Effector CD4-positive, alpha-beta T cell (primary cell): Measurements from ENCODE around the gene SLC35E2B.
"Not testable (repeated sequence)": the region's sequence is repeated elsewhere in the genome, so short reads cannot be mapped to it uniquely, and the experiment has no call there.

Experiments used
- DNase-seq: peaks from one replicate; pipeline ENCODE4 v3.0.0-alpha.2; 2020
- total RNA-seq: gene quantifications from one replicate; lab custom pipeline; 2026; lab: John Stamatoyannopoulos, UW

The SLC35E2B gene
- 156 reads per million, percentile 89 among the genes with 10 or more reads in this experiment for total RNA-seq

- peak; percentile 97 for DNase-seq
These were observed at the start of gene SLC35E2B for GRCh38 chr1:1692714-1693647. SLC35E2B (minus strand) TSS chr1:1692795; CDS start chr1:1676699, 16,096 bp downstream.

DNA sequence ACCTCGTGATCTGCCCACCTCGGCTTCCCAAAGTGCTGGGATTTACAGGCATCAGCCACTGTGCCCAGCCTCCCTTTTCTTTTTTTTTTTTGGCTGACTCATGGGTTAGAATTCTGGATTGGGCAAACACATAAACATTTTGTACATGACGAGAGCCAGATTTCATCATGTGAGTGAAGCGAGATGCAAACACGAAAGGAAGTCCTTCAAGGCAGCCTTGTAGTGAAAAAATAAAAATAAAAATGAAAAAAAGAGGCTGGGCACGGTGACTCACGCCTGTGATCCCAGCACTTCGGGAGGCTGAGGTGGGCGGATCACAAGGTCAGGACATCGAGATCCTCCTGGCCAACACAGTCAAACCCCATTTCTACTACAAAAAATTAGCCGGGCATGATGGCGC is 48.4 kb upstream of the SLC35E2B start:
- DNase-seq: not testable (repeated sequence)

DNA sequence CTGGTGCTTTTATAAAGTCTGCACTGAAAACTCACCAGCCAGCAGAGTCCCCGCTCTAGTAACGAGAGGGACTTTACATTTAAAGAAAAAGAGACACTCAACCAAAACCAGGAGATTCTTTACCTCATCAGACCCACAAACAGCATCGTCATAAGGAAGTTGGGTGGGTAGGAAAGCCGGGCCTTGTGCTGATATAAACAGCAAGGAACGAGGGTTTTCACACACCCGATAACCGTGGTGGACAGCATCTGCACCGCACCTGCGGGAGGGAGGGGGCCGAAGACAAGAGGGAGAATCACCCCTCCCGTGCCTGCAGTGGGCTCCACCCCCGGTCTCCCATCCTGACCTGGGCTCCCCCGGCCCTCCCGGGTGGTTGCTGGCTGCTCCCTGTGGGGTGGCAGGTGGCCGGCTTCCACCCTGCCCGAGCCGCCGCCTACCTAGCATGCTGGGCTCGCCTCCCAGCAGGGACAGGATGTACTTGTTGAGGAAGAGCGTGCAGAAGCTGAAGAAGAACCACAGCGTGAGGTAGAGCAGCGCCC is 46.3 kb upstream of the SLC35E2B start:
- not testable (repeated sequence) for DNase-seq

DNA sequence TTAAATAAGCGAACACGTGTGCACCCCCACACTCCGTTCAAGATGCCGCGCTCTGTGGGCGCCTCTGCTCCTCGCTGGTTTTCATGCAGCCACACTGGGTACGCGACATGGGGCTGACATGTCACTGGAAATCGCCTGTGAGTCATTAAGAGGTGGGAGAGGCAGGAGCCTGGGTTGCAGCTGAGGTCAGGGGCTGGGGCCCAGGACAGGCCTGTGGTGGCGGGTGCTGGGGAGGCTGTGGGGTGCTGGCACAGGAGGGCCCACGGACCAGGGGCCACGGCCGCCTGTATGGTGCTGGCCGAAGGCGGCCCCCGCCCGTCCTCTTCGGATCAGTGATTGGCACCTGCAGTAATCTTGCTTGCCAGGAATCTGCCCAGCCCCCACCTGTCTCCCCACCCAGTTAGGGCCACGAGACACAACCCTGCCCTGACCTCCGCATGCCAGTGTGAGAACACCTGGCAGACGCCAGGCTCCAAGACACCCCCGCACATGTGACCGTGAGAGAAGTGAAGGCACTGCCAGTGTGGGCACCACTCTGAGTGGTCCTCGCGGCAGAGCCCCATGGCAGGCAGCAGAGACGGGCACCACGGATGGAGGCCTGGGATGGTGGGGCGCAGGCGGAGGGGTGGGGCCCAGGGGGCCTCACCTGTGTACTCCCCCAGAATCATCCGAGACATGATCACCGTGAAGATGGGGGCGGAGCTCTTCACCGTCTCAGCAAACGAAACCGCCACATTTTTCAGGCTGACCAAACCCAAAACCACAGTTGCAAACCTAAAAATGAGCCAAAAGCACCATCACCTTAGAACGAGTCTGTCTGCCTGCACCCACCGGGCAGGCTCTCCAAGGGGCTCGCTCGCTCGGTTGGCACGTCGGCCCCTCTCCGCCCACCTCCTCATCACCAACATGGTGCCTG is 45.3 kb upstream of the SLC35E2B start:
- DNase-seq: not testable (repeated sequence)

DNA sequence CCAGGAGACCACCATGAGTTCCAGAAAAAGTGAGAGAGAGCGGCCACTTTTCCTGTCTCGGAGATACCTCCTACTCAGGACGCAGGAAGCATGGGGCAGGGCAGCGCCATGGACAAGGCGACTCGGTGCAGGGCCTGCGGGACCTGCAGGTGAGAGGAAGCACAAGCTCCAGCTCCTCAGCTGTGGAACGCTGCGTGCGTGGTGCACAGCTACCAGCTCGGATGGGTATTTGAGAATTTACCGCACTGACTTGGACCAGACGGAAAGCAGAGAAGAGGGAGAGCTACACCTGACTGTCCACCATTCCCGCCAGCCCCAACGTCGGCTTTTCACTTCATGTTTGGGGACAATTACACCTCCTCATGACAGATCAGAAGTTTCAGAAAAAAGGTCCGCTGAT is 39.8 kb upstream of the SLC35E2B start:
- DNase-seq: no peak

- DNase-seq: no peak
These were observed 38.3 kb upstream of the SLC35E2B start for GRCh38 chr1:1730870-1731269.

DNA sequence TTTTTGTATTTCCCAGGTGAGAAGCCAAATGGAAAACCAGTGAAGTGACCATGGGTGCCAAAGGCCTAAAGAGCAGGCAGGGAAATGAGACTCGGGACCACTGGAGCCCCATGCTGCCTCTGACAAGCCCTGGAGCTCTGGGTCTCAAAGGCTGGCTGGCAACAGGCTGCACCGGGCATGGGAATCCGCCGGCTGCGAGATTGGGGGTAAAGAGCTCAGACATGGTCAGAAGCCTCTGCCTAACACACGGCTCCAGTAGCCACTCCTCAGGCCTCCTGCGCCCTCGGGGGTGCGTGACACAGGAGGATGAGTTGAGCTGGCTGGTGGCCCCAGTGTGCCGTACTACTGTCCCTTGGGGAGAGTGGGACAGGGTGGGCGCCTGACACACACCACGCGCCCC is 37.6 kb upstream of the SLC35E2B start:
- DNase-seq: not testable (repeated sequence)

DNA sequence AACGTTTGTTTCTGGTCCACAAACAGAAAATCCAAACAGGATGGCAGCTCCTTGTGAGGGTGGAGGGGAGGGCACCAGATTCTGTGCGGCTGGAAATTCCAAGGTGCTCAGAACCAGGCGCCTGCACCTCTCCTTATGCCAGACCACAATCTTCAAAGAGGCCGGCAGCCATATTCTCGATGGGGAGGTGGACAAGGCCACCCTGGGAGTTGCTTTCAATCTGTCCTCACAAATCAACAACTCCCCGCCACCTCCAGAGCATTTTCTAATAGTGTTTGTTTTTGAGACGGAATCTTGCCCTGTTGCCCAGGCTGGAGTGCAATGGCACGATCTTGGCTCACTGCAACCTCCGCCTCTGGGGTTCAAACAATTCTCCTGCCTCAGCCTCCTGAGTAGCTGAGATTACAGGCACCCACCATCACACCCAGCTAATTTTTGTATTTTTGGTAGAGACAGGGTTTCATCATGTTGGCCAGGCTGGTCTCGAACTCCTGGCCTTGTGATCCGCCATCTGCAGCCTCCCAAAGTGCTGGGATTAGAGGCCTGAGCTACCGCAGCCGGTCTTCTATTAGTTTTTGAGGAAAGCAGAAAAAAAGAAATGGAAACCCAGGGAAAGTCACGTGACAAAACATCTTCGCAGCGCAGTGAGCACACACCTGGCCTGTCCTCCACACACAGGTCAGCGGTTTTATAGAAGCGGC is 36.7 kb upstream of the SLC35E2B start:
- DNase-seq: not testable (repeated sequence)

DNA sequence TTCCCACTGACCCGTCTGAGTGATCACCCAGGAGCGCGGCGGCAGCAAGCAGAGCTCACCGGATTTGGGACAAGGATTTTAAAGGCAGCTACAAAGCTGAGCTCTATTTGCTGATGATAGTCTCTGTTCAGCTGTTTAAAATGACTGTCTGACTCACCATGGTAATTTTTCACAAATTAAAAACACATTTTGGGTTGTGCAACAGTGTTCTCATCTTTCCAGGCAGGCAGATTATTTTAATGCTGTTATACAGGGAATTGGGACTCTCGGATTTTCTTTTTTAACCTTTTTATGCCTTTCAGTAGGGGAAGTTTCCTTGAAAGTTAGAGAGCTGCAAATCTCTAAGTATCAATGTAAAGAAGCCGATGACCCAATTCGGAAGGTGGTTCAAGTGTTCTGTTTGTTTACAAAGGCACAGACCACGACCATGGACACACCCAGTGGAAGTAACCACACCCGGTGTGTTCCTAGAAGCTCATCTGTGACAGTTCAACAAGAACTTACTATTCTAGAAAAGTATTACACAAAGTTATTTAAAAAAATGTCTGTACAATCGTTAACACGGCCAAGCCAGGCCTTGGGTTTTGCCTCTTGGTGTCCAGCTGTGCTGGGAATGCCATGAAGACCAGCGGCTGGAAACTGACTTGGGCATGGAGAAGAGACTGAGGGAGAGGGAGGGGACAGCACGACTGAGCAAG is 35.9 kb upstream of the SLC35E2B start:
- not testable (repeated sequence) for DNase-seq

- not testable (repeated sequence) for DNase-seq
These were observed 34.6 kb upstream of the SLC35E2B start for GRCh38 chr1:1727131-1727651.

DNA sequence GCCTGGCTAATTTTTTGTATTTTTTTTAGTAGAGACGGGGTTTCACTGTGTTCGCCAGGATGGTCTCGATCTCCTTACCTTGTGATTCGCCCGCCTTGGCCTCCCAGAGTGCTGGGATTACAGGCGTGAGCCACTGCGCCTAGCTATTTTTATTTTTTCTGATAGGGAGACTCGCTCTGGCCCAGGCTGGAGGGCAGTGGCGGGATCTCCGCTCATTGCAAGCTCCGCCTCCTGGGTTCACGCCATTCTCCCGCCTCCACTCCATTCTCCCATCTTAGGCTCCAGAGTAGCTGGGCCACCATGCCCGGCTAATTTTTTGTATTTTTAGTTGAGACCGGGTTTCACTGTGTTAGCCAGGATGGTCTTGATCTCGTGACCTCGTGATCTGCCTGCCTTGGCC is 33.5 kb upstream of the SLC35E2B start:
- not testable (repeated sequence) for DNase-seq

DNA sequence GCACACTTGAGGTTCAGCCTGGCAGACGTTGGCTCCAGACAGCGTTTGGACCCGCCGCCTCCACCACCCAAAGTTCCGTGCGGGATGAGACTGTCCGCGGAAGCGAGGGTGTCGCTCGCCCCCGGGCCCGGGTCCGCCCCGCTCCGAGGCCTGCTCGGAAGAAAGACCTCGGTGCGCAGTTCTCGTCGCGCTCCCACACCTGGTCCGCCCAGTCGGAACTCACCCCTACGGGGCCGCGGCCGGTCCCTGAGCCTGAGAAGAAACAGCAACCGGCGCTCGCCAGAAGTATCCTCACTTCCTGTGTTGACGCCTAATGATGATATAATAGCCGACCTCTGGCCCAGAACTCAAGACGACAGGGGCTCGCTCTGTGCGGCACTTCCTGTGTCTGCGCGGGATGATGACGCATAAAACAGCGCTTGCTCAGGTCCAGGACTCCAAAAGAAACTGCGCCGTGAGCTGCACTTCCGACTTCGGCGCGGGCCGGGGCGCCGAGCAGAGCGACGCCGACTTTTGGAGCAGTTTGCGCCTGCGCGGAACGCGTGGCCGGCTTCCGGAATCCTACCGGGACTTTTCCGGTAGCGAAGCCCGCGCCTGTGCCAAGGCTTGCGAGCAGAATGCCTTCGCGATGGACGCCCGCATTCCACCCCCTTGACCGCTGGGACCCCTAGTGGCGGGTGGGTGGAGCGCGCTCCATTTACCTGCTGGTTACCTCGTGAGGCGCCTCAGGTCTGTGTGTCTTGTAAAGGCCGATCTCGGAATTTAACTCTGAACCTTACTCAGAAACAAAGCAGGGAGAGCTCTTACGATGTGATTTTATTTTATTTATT is 31.7 kb upstream of the SLC35E2B start, which contains the start of gene CDK11A:
CDK11A (minus strand) TSS at position 323 of the 830 bp plus-strand sequence. CDS start 1,539 bp downstream, outside the sequence.
- DNase-seq: peak; percentile 100

- no peak for DNase-seq
These were observed 28.6 kb upstream of the SLC35E2B start for GRCh38 chr1:1721201-1721600.

DNA sequence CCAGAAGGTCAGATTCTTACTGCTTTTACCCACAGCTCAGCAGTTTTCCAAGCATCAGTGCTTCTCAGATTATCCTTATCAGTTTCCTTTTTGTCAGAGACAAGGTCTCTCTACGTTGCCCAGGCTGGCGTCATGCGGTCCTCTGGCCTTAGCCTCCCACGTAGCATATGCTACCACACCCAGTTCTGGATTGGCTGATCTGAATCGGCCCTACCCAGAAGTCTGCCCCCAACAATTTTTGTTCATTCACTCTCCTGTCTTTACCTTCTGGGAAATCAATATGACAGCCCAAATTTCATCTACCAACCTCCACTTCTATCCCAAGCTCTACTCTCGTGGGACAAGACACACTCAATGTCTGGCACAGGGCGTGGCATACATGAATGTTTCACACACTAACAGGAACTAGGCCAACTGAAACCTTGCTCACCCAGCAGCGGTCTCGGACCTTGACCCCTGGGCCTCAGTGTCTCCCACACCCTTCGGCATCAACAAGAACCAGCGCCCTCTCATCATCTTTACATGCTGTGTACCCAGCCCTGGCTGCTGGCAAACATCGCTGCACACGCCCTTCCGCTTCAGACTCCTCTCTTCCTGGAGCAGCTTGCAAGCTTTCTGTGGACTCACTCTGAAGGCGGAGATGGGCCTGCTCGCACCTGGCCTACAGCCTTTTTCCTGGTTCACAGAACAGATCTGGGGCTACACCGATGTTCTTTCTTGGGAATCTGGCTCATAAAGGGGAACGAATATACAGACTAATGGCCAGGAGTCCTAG is 22.7 kb upstream of the SLC35E2B start:
- DNase-seq: not testable (repeated sequence)

DNA sequence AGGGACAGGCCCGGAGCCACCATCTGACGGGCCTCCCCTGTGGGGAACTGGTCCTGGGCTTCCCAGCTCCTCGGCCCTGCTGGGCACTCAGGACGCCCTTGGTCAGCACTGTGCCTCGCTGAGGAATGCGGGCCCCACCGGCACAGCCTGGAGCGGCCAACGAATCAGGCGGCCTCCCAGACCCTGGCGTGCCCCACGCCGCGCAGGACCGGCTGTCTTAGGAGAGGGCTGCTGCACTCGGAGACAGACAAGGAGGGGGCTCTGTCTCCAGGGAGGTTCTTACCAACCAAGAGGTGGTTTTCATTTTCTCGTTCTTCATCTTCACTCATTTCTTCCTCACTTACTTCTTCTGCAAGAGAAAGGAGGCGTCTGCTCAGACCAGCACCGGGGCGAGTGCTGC is 15.3 kb upstream of the SLC35E2B start:
- DNase-seq: not testable (repeated sequence)

- not testable (repeated sequence) for DNase-seq
These were observed 14.6 kb upstream of the SLC35E2B start for GRCh38 chr1:1707241-1707640.

- not testable (repeated sequence) for DNase-seq
These were observed 13.0 kb upstream of the SLC35E2B start for GRCh38 chr1:1705623-1706022.

DNA sequence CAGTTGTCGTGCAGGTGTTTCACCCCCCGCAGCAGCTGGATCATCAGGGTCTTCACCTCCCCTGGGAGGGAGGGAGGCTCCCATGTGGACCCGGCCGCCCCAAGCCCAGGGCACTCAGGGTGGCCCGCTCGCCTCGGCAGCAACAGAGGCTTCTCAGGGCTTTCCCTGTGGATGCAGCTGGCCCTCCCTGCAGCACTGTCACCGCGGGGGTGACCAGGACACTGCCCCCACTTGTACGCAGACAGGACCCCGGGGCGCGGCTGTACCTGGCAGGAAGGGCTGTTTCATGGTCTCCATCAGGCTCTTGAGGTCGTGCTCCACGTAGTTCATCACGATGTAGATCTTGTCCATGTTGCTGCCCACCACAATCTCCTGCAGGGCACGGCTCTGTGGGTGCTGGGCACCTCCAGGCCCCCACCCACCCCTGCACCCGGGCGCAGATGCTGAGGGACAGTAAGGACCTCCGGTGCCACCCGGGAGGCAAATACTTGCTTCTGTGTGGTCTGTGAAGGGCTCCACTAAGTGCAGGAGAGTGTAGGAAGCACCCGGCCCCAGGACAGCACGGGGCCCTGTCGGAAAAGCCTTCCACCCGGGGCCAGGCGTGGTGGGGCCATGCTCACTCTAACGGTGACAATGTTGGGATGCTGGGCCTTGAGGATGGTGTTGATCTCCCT is 11.8 kb upstream of the SLC35E2B start:
- not testable (repeated sequence) for DNase-seq

GRCh38 chr1:1703796-1704195 is 11.2 kb upstream of the SLC35E2B start:
- DNase-seq: no peak
